Endothelial cell of umbilical vein (primary cell): ENCODE data around the gene KCTD21. TPM values are rescaled to one million over a fixed set of nuclear protein-coding genes. Genes with fewer than 3 reads are reported as not detected.

Source experiments
- BruUV-seq: library from RNA; stranded (reverse); fragments of 400-500 nt; replicated peaks from 2 replicates; lab custom pipeline; 2021; lab: Mats Ljungman, UMichigan
- CTCF ChIA-PET: fragments of 300-600, 350-600 bp; sonication (Branson Sonifier 250); formaldehyde crosslinking; loops from one replicate; lab custom pipeline; 2021; ENCODE audit warnings: antibody characterized with exemption, inconsistent platforms; lab: Charles Lee
- POLR2A ChIA-PET: fragments of 300-600, 350-600 bp; sonication (Branson Sonifier 250); formaldehyde crosslinking; loops from one replicate; lab custom pipeline; 2021; ENCODE audit warnings: antibody characterized with exemption, inconsistent platforms; lab: Charles Lee
- DNase-seq: peaks from one replicate; pipeline ENCODE4 v3.0.0-alpha.2; 2011; ENCODE audit warnings: low read depth, low spot score
- FAIRE-seq: peaks from 2 replicates; lab custom pipeline; 2011; peaks lifted over from hg19 to GRCh38; lab: Jason Lieb, UNC
- H2AFZ ChIP-seq: 2 replicates; pipeline ENCODE4 v1.6.0; 2012; ENCODE audit warnings: low read depth, low read length, control low read depth, inconsistent platforms
- H3K27ac ChIP-seq: 2 replicates; pipeline ENCODE4 v1.5.1; 2011; ENCODE audit warnings: low read depth, mild to moderate bottlenecking, control low read depth, low read length, moderate library complexity; ENCODE audit not compliant: insufficient read depth
- H3K27me3 ChIP-seq, 2 experiments: 2 replicates each; pipeline versions ENCODE4 v1.6.0 to v1.6.1; 2011; ENCODE audit warnings: low read length in 2 of 2, mixed read lengths in 1 of 2; ENCODE audit not compliant: control insufficient read depth in 2 of 2, insufficient read depth in 2 of 2
- H3K36me3 ChIP-seq, 2 experiments: 2 replicates in 1 of 2; 3 replicates in 1 of 2; pipeline ENCODE4 v1.5.1; 2011; ENCODE audit warnings: low read length in 2 of 2, mild to moderate bottlenecking in 1 of 2, moderate library complexity in 1 of 2; ENCODE audit not compliant: control insufficient read depth in 2 of 2, insufficient read depth in 2 of 2; ENCODE audit errors: extremely low read depth in 1 of 2
- H3K4me1 ChIP-seq: 3 replicates; pipeline ENCODE4 v1.5.1; 2011; ENCODE audit warnings: mild to moderate bottlenecking, low read length; ENCODE audit not compliant: control insufficient read depth, insufficient read depth; ENCODE audit errors: extremely low read depth
- H3K4me2 ChIP-seq: 2 replicates; pipeline ENCODE4 v1.6.1; 2011; ENCODE audit warnings: low read length, control low read depth, mixed read lengths; ENCODE audit not compliant: insufficient read depth
- H3K4me3 ChIP-seq, 3 experiments: fragments of 200-600 bp in 1 of 3; sonication (generic), shearing (Covaris generic) in 1 of 3; replicated peaks in 1 of 3; 2 replicates each; pipeline ENCODE4 v1.5.1; 2011 to 2016; ENCODE audit warnings: control low read depth in 3 of 3, low read length in 3 of 3, mild to moderate bottlenecking in 2 of 3, inconsistent platforms in 1 of 3, low read depth in 1 of 3, moderate library complexity in 1 of 3; ENCODE audit not compliant: insufficient read depth in 1 of 3
- H3K79me2 ChIP-seq: 2 replicates; pipeline ENCODE4 v1.6.0; 2012; ENCODE audit warnings: low read length, inconsistent platforms; ENCODE audit not compliant: control insufficient read depth, insufficient read depth
- H3K9ac ChIP-seq: replicated peaks from 2 replicates; pipeline ENCODE3; 2011; ENCODE audit warnings: low read length, control low read depth; ENCODE audit not compliant: insufficient read depth; ENCODE audit errors: extremely low read depth
- H3K9me1 ChIP-seq: replicated peaks from 3 replicates; pipeline ENCODE4 v1.6.0; 2011; ENCODE audit warnings: mild to moderate bottlenecking, low read length; ENCODE audit not compliant: control insufficient read depth, insufficient read depth; ENCODE audit errors: extremely low read depth
- H3K9me3 ChIP-seq: replicated peaks from 2 replicates; pipeline ENCODE4 v1.5.1; 2012; ENCODE audit warnings: low read length, inconsistent platforms; ENCODE audit not compliant: control insufficient read depth, insufficient read depth
- H4K20me1 ChIP-seq: replicated peaks from 2 replicates; pipeline ENCODE3; 2011; ENCODE audit warnings: mild to moderate bottlenecking, low read length; ENCODE audit not compliant: control insufficient read depth, insufficient read depth; ENCODE audit errors: extremely low read depth
- CTCF ChIP-seq, 2 donors: IDR thresholded peaks; 1 replicate in 1 of 2; 2 replicates in 1 of 2; pipeline ENCODE4 v1.5.1; 2011; ENCODE audit warnings: low read length in 2 of 2, mild to moderate bottlenecking in 2 of 2, moderate library complexity in 2 of 2, control low read depth in 1 of 2, inconsistent platforms in 1 of 2, low read depth in 1 of 2; ENCODE audit not compliant: insufficient read depth in 1 of 2; ENCODE audit errors: extremely low read depth in 1 of 2
- EZH2 ChIP-seq: IDR thresholded peaks from 2 replicates; pipeline ENCODE4 v1.6.1; 2012; ENCODE audit warnings: borderline replicate concordance, low read depth, mild to moderate bottlenecking, moderate library complexity, low read length, inconsistent platforms; ENCODE audit not compliant: severe bottlenecking
- FOS ChIP-seq: IDR thresholded peaks from 2 replicates; pipeline ENCODE4 v1.6.1; 2011; ENCODE audit warnings: mild to moderate bottlenecking, low read length, moderate library complexity, borderline replicate concordance; ENCODE audit not compliant: insufficient read depth
- GATA2 ChIP-seq: IDR thresholded peaks from 2 replicates; pipeline ENCODE4 v1.7.0; 2011; ENCODE audit warnings: low read depth, mild to moderate bottlenecking, moderate library complexity, mixed read lengths, low read length; ENCODE audit not compliant: insufficient read length, insufficient read depth
- JUN ChIP-seq: IDR thresholded peaks from 2 replicates; pipeline ENCODE4 v1.6.1; 2011; ENCODE audit warnings: borderline replicate concordance, low read depth; ENCODE audit not compliant: insufficient read length, insufficient read depth
- MAX ChIP-seq: IDR thresholded peaks from 2 replicates; pipeline ENCODE4 v1.6.1; 2011; ENCODE audit not compliant: insufficient read depth, insufficient read length
- MYC ChIP-seq: IDR thresholded peaks from one replicate; pipeline ENCODE4 v1.6.1; 2011; ENCODE audit warnings: mild to moderate bottlenecking, low read depth, low read length
- POLR2A ChIP-seq: IDR thresholded peaks from 2 replicates; pipeline ENCODE4 v1.6.1; 2012; ENCODE audit warnings: low read depth, mild to moderate bottlenecking, control low read depth, low read length
- POLR2AphosphoS5 ChIP-seq: IDR thresholded peaks from 2 replicates; pipeline ENCODE4 v1.6.1; 2012; ENCODE audit warnings: low read depth, mild to moderate bottlenecking, control low read depth, low read length, moderate library complexity; ENCODE audit not compliant: insufficient read depth
- dilution Hi-C: fragments of 300-500 bp; cut with MboI; formaldehyde crosslinking; loops from one replicate; pipeline ENCODE4 v1.15.0; 2019; ENCODE audit warnings: low sequenced_read_pairs; ENCODE audit not compliant: extremely low pct_ligation_motif_present
- intact Hi-C: fragments of 100-400 bp; cut with micrococcal nuclease; formaldehyde crosslinking; loops from one replicate; pipeline ENCODE4 v1.10.0; 2022
- polyA plus RNA-seq, 4 experiments: library from polyadenylated mRNA; depleted of rRNA in 3 of 4; stranded (reverse) in 3 of 4; unstranded in 1 of 4; fragments of >200 nt; gene quantifications; 2 replicates each; pipeline versions ENCODE4 v1.2.1 to v1.2.3, GENCODE V29; 2011 to 2012; ENCODE audit warnings: missing spikeins in 1 of 4
- total RNA-seq: library from RNA; stranded (reverse); gene quantifications from 2 replicates; pipeline ENCODE4 v1.2.3, GENCODE V29; 2021

The KCTD21 gene
- total and polyA plus RNA-seq, 2 donors (not counting 3 experiments of a cell fraction or from before 2014, with no cell fraction given): 8.5 to 11.9 TPM

GRCh38 chr11:78150754-78151153, 37.7 kb downstream of the KCTD21 start:
- ChIA-PET POLR2A (no interaction called here), CTCF (interaction anchor here (1.1 to 2.6 kb wide), 5 partner anchors 11 to 414 kb away, joined by 3 to 36 read pairs (median 6); no protein-coding TSS in a partner anchor)
- Histone ChIP-seq H3K9me3 (no peaks in the 10 kb centered on the region), H3K27me3 (no peaks in the 10 kb centered on the region), H2AFZ (no peak overlapping the region), H3K4me3 (no peak overlapping the region), H3K79me2 (no peaks in the 10 kb centered on the region), H3K9ac (no peak overlapping the region), H3K36me3 (no peaks in the 10 kb centered on the region), H3K4me1 (no peaks in the 10 kb centered on the region), H4K20me1 (no peaks in the 10 kb centered on the region), H3K27ac (no peak overlapping the region), H3K4me2 (no peak overlapping the region), H3K9me1 (no peaks in the 10 kb centered on the region)
- intact Hi-C loops: no loop called here
- DNase-seq (no peak), FAIRE-seq (no peak)
- BruUV-seq: no TSS peak
- TF ChIP-seq POLR2A (no peak), EZH2 (no peak), JUN (no peak), GATA2 (no peak), MAX (no peak), CTCF (IDR thresholded peaks at IDR 0.05; ENCODE audit: extremely low read depth in 1 of 2, insufficient read depth in 1 of 2, low read depth in 1 of 2, low read length in 2 of 2) (no peak), FOS (no peak), MYC (no peak), POLR2AphosphoS5 (no peak)
- dilution Hi-C loops: no loop called here
